ENCODE data around the gene LGALS12. TPM values are rescaled to one million over a fixed set of nuclear protein-coding genes. Genes with fewer than 3 reads are reported as not detected.

LGALS12 gene
- total RNA-seq, 1 donor from 2014 or later = not detected

DNA sequence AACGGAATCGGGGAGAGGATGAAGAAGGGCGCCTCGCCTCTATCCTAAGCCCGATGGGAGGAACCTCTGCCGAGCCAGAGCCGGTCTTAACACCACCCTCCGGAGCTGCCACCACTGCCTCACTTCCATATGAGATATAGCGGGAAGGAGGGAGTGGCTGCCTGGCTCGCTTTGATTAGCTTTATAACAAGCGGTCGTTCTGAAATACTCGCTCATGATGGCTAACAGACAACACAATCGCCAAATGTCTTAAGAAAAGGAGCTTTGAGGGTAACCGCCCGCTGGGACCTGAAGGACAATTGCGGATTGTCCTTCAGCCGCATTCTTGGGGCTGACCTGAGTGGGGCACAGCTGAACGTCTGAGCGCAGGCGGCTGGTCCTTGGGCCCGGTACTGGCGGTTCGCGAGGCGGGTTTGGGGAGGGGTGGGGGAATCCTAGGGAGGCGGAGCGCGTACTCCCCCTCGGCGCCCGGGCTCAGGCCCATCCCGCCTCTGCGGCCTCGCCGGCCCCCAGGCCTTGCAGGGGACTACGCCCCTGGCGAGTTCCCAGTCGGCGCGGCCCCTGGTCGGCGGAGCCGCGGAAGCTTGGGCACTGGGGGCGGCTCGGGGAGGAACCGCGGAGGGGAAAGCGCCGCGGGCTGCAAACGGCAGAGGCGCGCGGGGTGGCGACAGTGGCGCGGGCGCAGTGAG lies 15.2 kb upstream of the LGALS12 start, which contains the start of gene PLAAT5:
TSS of gene PLAAT5 (minus strand) at position 617 of the 689 bp plus-strand sequence. CDS start at position 484, 133 bp downstream.
- no peaks in the 10 kb centered on the region for H3K36me3 ChIP-seq (ENCODE audit: insufficient read depth, low read length)
- H3K9me3 Mint-ChIP-seq (ENCODE audit: unreplicated experiment) = peaks cover 10% of the 10 kb centered on the region
- H3K4me3 ChIP-seq (ENCODE audit: insufficient read depth, low read depth, low read length) = peak within 1 kb of the TSS; percentile 46
- H4K20me1 ChIP-seq (ENCODE audit: insufficient read depth, low read length) = no peaks in the 10 kb centered on the region
- H3K4me2 ChIP-seq (ENCODE audit: low read length) = peak within 1 kb of the TSS; percentile 86
- peaks cover 17% of the 10 kb centered on the region for H3K4me1 ChIP-seq (ENCODE audit: insufficient read depth, low read length)
- peak within 1 kb of the TSS; percentile 58 for H2AFZ ChIP-seq (ENCODE audit: low read depth, low read length)
- no peak within 1 kb of the TSS for H3K27ac Mint-ChIP-seq (ENCODE audit: unreplicated experiment)
- FAIRE-seq (no peak), DNase-seq (ENCODE audit: low read depth) (no peak)
- peak within 1 kb of the TSS; percentile 84 for H3K4me3 Mint-ChIP-seq (ENCODE audit: unreplicated experiment)
- H3K9me3 ChIP-seq (ENCODE audit: insufficient read depth, low read depth, low read length) = peaks cover 3% of the 10 kb centered on the region
- TF ChIP-seq, protein P1, sequence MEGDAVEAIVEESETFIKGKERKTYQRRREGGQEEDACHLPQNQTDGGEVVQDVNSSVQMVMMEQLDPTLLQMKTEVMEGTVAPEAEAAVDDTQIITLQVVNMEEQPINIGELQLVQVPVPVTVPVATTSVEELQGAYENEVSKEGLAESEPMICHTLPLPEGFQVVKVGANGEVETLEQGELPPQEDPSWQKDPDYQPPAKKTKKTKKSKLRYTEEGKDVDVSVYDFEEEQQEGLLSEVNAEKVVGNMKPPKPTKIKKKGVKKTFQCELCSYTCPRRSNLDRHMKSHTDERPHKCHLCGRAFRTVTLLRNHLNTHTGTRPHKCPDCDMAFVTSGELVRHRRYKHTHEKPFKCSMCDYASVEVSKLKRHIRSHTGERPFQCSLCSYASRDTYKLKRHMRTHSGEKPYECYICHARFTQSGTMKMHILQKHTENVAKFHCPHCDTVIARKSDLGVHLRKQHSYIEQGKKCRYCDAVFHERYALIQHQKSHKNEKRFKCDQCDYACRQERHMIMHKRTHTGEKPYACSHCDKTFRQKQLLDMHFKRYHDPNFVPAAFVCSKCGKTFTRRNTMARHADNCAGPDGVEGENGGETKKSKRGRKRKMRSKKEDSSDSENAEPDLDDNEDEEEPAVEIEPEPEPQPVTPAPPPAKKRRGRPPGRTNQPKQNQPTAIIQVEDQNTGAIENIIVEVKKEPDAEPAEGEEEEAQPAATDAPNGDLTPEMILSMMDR (IDR thresholded peaks at IDR 0.05; ENCODE audit: insufficient read depth, low read depth, low read length) = no peak
- TF ChIP-seq EZH2 (IDR thresholded peaks at IDR 0.05; ENCODE audit: insufficient read depth, low read length) = peak; percentile 29
- H3K27me3 ChIP-seq (ENCODE audit: insufficient read depth, low read length) = peaks cover 40% of the 10 kb centered on the region
- H3K27me3 Mint-ChIP-seq (ENCODE audit: low read depth, unreplicated experiment) = peaks cover 2% of the 10 kb centered on the region
- H3K79me2 ChIP-seq (ENCODE audit: insufficient read depth, low read length) = no peaks in the 10 kb centered on the region
- H3K36me3 Mint-ChIP-seq (ENCODE audit: low read depth, unreplicated experiment) = no peaks in the 10 kb centered on the region
- H3K4me1 Mint-ChIP-seq (ENCODE audit: low read depth, unreplicated experiment) = peaks cover 24% of the 10 kb centered on the region
- peak within 1 kb of the TSS; percentile 29 for H3K9ac ChIP-seq (ENCODE audit: low read length)
- H3K27ac ChIP-seq (ENCODE audit: low read depth, low read length) = peak within 1 kb of the TSS; percentile 2

DNA sequence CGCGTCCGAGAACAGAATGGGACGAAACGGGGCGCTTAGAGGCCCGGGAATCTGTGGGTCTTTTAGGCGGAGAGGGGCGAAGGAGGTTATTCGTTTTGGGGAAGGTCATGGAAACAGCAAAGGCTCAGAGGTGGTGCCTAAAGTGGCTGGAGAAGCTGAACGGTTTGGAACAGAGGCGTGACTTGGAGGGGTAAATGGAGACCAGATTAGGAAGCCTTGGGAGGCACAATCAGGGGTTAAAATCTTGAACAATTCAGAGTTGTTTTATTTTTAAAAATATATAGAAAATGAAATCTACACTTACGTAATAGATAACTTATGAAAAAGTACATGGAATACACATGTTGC lies 14.7 kb upstream of the LGALS12 start:
- Histone ChIP-seq H3K27me3 (ENCODE audit: insufficient read depth, low read length) (peaks cover 40% of the 10 kb centered on the region), H3K36me3 (ENCODE audit: insufficient read depth, low read length) (no peaks in the 10 kb centered on the region), H3K9ac (ENCODE audit: low read length) (peak overlapping the region; percentile 29), H3K4me3 (ENCODE audit: insufficient read depth, low read depth, low read length) (peak overlapping the region; percentile 46), H3K27ac (ENCODE audit: low read depth, low read length) (no peak overlapping the region), H3K9me3 (ENCODE audit: insufficient read depth, low read depth, low read length) (peaks cover 3% of the 10 kb centered on the region), H2AFZ (ENCODE audit: low read depth, low read length) (peak overlapping the region; percentile 58), H3K4me1 (ENCODE audit: insufficient read depth, low read length) (peaks cover 17% of the 10 kb centered on the region), H3K79me2 (ENCODE audit: insufficient read depth, low read length) (no peaks in the 10 kb centered on the region), H3K4me2 (ENCODE audit: low read length) (peak overlapping the region; percentile 86), H4K20me1 (ENCODE audit: insufficient read depth, low read length) (no peaks in the 10 kb centered on the region)
- Mint-ChIP-seq H3K4me1 (ENCODE audit: low read depth, unreplicated experiment) (peaks cover 24% of the 10 kb centered on the region), H3K36me3 (ENCODE audit: low read depth, unreplicated experiment) (no peaks in the 10 kb centered on the region), H3K27me3 (ENCODE audit: low read depth, unreplicated experiment) (peaks cover 2% of the 10 kb centered on the region), H3K9me3 (ENCODE audit: unreplicated experiment) (peaks cover 8% of the 10 kb centered on the region), H3K4me3 (ENCODE audit: unreplicated experiment) (peak overlapping the region; percentile 84), H3K27ac (ENCODE audit: unreplicated experiment) (no peak overlapping the region)
- DNase-seq (ENCODE audit: low read depth) (no peak), FAIRE-seq (no peak)
- TF ChIP-seq, protein P1 (IDR thresholded peaks at IDR 0.05; ENCODE audit: insufficient read depth, low read depth, low read length) = no peak

Measured in astrocyte (in vitro differentiated cells and primary cell).